ENCODE results near the gene ZNF76.
A peak's percentile ranks its signal among the peaks of the same experiment; 100 is the strongest.

ZNF76 gene

DNA sequence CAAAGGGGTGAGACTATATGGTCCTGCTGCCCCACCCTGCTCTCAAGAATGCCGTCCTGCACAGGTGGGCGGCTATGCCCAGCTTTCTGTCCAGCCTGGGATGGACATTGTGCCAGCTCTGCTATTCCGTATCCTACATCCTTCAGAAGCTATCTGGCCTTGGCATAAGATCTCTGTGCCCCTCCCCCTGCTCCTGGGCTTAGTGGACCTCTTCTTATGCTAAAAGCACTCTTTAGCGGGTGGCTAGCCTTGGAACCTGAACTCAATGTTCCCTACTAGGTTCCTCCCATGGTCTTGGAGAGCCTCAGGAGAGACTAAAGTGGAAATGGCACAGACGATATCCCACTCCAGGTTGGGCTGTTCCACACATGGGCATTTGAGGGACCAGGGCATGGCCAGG, 23.3 kb upstream of the ZNF76 start:
- no peak for DNase-seq (ENCODE audit: low spot score)
- FAIRE-seq: no peak

DNA sequence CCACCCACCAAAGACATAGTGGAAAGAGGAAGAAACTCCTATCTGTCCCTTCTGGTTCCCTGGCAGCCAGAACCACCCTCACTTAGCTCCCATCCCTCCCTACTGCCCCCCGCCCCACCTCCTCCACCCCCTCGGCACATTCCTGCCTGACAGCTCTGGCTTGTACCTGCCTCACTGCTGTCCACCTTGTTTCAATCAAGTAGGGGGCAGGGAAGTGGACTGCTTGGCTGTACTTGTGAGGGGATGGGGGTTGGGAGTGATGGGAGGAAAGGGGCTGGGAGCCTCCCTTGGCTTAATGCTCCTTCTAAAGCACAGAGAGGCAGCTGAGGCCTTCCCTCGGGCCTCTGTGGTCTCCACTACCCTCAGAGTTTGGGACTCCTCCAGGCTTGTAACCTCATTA, 22.1 kb upstream of the ZNF76 start:
- DNase-seq (ENCODE audit: low spot score): no peak
- no peak for FAIRE-seq

DNA sequence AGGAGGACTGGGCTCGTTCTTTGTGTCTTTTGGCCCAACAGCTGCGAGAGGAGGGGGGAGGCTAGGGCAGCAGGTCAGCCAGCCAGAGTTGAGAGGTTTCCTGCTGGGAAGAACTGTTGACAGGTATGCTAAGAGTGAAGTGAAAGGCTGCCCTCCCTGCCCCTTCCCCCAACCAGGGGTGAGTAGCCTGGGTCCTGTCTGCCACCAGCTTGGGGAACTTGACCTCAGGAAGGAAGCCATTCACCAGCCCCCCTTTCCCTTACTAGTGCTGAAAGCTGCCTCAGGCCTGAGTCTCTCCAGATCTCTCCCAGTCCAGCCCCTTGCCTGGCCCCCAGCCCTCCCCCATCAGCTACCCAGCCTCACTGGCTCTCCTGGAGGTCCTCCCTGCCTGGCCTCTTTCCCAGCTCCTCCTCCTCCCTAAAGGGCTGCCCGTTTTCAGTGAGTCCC, 20.7 kb upstream of the ZNF76 start:
- FAIRE-seq (no peak), DNase-seq (ENCODE audit: low spot score) (no peak)

DNA sequence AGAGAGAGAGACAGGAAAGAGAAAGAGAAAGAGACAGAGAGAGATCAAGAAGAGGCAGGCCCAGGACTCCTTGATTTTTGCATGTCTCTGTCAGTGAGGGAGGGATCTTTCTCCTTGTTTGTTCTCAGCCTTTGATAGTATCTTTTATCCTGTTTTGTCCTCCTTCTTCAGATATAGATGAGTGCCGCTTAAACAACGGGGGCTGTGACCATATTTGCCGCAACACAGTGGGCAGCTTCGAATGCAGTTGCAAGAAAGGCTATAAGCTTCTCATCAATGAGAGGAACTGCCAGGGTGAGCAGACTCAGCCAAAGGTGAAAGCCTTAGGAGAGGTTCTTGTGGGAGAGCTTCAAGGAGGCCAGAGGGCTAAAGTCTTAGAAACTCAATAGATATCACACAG, 20.0 kb upstream of the ZNF76 start:
- DNase-seq (ENCODE audit: low spot score): no peak
- no peak for FAIRE-seq

DNA sequence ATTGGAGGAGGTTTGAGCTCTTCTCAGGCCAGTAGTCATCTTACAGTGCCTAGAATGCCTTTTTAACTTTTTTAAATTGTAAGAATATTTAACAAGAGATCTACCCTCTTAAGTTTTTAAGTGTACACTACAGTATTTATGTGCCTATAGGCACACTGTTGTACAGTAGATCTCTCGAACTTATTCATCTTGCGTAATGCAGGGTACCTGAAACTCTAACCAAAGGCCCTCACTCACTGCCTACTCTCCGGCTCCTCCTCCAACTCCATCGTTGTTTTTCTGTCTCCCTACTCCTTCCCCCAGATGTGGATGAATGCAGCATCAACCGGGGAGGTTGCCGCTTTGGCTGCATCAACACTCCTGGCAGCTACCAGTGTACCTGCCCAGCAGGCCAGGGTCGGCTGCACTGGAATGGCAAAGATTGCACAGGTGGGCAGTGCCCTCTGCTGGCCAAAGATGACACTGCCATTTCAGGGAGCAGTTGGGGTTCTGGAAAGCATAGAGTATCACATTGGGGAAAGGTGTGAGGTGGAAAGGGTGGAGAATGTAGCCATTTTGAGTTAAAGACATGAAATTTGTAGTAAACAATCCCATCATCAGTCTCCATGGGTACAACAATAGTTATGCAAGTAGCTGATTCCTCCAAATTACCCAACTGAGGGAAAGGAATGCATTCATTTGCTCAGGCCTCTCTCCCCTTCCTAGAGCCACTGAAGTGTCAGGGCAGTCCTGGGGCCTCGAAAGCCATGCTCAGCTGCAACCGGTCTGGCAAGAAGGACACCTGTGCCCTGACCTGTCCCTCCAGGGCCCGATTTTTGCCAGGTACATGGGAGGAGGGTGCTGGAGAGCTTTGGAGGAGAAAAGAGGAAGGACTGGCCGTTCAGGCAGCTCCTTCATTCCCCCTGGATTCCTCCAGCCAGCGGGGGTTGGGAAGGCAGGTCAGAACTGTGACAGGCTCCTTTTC, 18.4 kb upstream of the ZNF76 start:
- FAIRE-seq (no peak), DNase-seq (ENCODE audit: low spot score) (peak; percentile 9)

DNA sequence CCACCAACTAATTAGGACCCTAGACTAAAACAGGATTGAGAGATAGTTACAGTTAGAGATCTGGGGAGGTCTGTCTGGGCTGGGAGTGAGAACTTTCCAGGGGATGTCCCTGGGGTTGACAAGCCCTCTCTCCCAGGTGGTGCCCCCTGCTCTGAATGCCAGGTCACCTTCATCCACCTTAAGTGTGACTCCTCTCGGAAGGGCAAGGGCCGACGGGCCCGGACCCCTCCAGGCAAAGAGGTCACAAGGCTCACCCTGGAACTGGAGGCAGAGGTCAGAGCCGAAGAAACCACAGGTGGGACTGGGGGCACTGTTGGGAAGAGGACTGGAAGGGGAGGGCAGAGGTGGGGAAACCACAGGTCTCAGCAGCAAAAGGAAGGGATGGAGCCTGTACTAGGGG, 17.0 kb upstream of the ZNF76 start:
- FAIRE-seq (no peak), DNase-seq (ENCODE audit: low spot score) (no peak)

DNA sequence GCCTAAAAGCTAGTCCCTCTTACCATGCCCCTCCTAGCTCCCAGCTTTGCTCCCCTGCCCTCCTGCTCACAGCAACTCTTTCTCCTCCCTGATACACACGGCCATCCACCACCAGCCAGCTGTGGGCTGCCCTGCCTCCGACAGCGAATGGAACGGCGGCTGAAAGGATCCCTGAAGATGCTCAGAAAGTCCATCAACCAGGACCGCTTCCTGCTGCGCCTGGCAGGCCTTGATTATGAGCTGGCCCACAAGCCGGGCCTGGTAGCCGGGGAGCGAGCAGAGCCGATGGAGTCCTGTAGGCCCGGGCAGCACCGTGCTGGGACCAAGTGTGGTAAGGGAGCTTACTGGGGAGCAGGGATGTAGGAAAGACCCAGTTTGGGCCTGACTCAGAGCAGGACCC, 16.6 kb upstream of the ZNF76 start:
- FAIRE-seq: no peak
- no peak for DNase-seq (ENCODE audit: low spot score)

DNA sequence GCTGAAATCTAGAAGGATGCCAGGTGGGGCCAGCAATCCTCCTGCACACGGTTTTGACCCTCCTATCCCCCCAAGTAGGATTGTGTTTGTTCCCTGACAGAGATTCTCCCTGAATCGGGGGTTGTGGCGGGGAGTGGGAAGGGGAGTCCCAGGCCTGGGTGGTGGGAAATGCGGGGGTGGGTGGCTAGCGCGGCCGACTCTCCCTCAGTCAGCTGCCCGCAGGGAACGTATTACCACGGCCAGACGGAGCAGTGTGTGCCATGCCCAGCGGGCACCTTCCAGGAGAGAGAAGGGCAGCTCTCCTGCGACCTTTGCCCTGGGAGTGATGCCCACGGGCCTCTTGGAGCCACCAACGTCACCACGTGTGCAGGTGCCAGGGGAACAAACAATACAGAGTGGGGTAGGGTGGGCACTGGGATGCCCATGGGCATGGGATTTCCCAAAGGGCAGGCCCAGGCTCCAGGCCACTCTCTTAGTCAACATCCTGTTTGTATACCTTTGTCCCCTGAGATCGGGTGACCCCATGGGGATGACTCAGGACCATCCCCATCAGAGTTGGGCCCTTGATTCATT, 16.1 kb upstream of the ZNF76 start:
- no peak for FAIRE-seq
- no peak for DNase-seq (ENCODE audit: low spot score)

DNA sequence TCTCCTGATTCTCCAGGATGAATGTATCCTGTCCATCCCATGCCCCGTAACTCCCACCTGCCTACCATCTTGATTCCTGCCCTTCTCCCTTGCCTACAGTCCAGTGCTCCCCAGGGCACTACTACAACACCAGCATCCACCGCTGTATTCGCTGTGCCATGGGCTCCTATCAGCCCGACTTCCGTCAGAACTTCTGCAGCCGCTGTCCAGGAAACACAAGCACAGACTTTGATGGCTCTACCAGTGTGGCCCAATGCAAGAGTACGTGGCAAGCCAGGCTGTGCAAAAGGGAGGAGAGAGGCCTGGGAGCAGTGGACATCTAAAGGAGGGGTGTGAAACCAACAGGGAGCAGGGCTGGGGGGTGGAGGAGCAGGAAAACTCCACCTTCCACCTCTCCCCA, 15.0 kb upstream of the ZNF76 start:
- FAIRE-seq: no peak
- no peak for DNase-seq (ENCODE audit: low spot score)

DNA sequence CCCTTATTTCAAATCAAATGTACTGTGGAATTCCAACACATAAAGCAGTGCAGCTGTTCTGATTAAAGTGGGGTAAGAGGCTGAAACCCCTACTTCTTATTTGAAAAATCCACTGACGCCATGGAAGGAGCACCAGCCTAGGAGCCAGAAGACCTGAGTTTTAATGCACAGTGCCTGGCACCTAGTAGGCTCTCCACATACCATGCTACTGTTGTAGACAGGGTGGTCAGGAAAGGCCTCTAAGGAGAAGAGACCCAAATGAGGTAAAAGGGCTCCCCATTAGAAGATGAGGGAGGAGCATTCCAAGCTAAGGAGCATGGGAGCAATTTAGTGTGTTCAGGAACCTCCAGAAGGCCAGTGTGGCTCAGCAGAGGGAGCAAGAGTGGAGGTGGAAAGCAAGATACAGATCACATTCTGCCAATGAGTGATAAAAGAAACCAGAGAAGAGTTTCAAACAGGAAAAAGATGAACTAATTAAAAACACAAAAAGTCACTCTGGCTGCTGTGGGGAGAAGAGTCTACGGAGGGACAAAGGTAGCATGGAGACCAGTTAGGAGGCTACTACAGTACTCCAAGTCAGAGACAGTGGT, 11.8 kb upstream of the ZNF76 start:
- FAIRE-seq: no peak
- DNase-seq (ENCODE audit: low spot score): no peak

DNA sequence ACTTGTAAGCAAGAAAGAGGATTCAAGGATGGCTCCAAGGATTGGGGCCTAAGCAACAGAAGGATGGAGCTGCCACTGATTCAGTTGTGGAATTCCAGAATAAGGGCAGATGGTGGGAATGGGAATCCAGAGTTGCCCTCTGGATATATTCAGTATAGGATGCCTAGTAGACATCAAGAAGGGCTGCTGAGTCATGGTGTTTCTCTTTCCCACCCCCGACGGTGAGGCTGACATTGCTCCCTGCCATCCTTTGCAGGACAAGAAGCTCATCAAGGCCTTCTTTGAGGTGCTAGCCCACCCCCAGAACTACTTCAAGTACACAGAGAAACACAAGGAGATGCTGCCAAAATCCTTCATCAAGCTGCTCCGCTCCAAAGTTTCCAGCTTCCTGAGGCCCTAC, 11.2 kb upstream of the ZNF76 start:
- FAIRE-seq (no peak), DNase-seq (ENCODE audit: low spot score) (no peak)

DNA sequence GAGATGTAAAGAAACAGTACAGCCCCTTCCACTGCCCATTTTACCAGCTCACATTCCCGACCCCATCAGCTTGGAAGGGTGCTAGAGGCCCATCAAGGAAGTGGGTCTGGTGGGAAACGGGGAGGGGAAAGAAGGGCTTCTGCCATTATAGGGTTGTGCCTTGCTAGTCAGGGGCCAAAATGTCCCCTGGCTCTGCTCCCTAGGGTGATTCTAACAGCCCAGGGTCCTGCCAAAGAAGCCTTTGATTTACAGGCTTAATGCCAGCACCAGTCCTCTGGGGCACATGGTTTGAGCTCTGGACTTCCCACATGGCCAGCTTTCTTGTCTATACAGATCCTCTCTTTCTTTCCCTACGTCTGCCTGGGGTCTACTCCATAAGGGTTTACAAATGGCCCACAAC, 10.6 kb upstream of the ZNF76 start:
- DNase-seq (ENCODE audit: low spot score): no peak
- FAIRE-seq: no peak

DNA sequence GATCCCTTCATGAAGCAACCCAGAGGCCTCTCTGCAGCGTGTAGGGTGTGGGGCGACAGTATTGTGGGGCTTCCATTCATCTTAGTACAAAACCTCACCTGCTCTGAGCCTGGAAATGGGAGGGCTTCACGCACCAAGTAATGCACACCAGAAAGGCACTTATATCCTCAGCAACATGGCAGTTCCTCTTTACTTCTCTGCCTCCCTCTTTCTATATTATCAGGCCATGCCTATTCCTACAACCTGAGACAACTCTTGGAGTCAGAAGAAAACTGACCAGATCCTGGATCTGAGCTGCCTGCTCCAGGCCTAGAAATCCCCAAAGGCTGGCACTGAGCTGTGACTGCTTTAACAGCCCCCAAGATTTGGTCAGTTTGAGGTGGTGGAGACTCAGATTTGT, 7.6 kb upstream of the ZNF76 start:
- no peak for FAIRE-seq
- DNase-seq (ENCODE audit: low spot score): no peak

DNA sequence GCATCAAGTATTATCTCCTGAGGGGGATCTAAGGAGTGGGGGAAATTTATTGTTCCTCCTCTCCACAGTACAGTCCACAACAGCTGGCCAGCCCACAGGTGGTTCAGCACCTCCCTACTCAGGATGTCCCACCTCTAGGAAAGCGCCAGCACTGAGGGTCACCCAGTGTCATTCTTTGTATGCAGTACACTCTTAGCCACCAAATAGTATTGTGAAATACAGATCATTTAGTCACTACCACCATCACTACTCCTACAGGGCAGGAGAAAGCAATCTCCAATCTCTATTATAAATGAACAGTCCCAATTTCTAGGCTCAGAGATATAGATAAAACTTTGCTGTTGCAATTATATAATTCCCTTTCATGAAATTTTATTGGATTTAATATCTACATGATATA, 6.3 kb upstream of the ZNF76 start:
- no peak for FAIRE-seq

DNA sequence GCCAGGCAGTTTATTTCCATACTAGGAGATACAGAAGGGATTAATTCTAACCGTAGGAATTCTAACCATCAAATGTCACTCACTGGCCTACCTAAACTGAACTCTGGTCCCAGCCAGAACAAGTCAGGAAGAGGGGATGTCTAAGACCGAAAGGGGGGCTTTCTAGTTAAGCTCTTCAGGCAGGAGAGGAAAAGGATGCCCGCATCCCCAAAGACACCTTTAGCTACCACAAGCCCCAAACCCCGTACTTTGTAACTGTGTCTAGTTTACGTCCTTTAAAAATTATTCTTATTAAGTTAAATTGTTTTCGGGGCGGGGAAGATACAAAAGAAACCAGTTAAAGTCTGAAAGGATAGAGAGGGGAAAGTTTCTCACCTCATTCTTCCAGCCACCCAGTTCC, 1.2 kb upstream of the ZNF76 start:
- DNase-seq (ENCODE audit: low spot score): no peak
- FAIRE-seq: no peak

More for the DNA sequence above, 6.3 kb upstream of the ZNF76 start:
- no peak for DNase-seq (ENCODE audit: low spot score)

DNA sequence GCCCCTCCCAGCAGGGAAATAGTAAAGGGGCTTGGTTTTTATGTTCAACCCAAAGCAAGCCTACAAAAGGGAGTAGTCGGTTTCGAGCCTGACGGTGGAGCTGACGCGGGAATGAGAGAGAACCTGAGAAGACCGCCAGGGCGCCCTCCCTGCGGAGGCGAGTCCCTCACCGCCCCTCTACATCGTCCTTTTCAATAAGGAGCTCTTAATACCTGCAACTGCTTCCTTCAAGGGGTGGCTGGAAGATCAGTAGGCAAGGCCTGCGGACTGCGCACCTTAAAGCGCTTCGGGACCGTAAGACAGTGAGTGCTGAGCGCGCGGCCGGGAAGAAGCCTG, 709 bp upstream of the ZNF76 start:
- FAIRE-seq: no peak

DNA sequence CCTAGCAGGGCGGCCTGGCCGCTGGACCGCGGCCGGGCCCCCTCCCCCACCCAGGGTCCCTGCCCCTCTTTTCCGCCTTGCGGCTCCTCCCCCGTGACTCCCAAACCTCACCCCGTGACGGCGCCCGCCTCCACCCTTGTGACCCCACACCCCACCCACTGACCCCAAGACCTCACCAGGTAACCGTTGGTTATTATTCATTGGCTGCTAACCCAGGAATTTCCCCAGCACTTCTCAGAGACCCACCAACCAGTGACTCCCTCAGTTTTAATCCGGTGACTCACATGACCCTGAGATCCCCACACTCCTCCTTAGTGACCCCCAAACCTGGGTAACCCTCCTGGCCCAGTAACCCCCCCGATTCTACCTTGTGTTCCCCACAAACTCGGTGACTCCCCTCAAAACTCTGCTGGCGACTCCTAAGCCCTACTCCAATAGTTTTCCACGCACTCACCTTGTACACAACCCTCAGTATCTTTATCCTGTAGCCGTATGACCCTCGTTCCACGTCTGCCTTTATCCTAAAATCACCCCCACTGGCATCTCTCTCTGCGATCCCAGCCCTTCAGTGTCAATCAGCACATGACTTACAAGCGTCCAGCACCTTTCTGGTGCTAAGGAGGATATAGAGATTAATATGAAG, 534 bp downstream of the ZNF76 start:
- DNase-seq (ENCODE audit: low spot score) (peak; percentile 30), FAIRE-seq (no peak)

More for the DNA sequence above, 709 bp upstream of the ZNF76 start:
- no peak for DNase-seq (ENCODE audit: low spot score)

DNA sequence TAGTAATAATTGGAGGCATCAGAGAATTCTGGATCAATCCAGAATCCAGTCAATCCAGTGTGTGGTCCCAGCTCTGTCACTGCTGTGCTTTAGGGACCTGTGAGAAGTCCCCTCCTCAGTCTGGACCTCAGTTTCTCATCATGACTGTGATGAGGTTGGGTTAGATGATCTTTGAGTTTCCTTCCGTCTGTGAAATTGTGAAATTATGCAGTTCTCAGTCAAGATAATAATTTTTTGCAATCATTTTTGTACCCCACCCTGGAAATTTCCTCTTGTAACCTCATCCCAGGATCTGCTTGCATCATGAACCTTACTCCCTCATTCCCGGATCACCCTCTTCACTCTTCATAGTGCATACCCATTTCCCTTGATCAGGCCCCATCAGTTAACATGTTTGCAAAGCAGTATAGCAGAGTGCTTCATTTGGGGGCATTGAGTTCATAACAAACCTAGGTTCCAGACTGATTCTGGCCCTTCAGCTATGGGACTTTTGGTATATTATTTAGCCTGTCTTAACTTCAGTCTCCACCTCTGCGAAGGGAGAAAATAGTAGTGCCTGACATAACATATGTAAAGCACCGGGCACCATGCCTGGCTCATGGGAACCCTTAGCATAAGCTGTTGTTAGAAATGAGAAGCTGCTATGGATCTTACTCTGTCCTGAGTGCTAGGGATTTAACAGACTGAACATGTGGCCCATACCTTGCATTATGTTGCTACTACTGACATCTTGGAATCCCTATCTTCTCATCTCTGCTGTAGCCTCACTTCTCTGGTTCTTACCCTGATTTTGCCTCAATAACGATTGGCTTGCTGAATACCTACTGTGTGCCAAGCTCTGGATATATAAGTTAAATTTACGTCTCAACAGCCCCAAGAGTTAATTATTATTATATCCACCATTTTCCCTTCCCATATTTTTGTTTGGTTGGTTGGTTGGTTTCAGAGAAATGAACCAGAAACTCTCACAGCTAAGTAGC, 1.3 kb downstream of the ZNF76 start:
- FAIRE-seq: no peak
- DNase-seq (ENCODE audit: low spot score): no peak

DNA sequence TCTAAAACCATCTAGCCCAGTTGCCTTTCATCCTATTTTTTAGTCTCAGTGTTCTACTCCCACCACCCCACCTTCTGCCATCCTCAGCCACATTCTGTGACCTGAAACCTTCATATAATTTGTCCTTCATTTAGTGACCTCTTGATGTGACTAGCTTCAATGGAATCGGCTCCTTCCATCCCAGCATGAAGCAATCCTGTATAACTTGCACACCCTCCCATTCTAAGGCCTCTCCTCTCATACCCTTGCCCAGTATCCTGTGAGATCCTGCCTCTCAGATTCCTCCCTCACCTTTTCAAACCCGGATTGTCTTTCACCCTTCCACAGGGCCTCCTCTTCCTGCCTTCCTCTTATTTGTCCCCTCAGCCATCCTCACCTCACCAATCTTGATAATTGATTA, 3.1 kb downstream of the ZNF76 start:
- FAIRE-seq: no peak

DNA sequence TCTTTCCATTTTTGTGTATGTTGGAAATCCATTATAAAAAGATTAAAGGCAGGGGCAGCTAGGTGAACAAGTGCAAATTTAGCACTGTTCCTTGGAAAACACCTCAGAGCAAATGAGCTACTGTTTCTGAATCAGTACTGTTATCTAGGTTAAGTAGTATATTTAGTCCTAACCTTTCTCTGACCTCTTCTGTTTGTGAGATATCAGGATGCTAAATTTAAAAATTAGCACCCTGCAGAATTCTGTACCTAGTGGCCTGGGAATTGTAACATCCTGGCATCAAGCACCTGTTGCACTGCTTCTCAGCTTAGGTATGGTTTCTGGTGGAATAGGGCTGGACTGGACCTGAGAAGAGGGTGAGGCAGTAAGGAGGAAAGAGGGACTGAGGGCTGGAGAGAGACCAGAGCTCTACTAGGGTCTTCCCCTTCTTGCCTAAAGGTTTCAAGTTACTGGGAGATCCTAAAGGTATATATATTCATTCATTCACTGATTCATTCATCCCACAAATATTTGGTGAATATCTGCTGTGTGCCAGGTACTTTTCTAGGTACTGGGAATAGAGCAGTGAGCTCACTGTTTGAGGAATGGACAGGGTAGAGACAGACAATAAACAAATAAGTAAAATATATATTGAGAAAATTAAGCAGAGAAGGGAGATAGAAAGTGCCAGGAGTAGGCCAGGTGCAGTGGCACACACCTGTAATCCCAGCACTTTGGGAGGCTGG, 5.2 kb downstream of the ZNF76 start:
- FAIRE-seq (no peak), DNase-seq (ENCODE audit: low spot score) (no peak)

More for the DNA sequence above, 3.1 kb downstream of the ZNF76 start:
- no peak for DNase-seq (ENCODE audit: low spot score)
